Adipocyte (in vitro differentiated cells): ENCODE results near the gene CPNE5.

Experiments used
- DNase-seq: peaks from one replicate; pipeline ENCODE4 v3.0.0-alpha.2; 2015; ENCODE audit warnings: low read depth
- H3K27me3 ChIP-seq: replicated peaks from 2 replicates; pipeline ENCODE4 v1.7.0; 2013; ENCODE audit warnings: mild to moderate bottlenecking, low read length, moderate library complexity; ENCODE audit not compliant: control insufficient read depth, insufficient read depth
- H3K36me3 ChIP-seq: 2 replicates; pipeline ENCODE4 v1.7.0; 2013; ENCODE audit warnings: low read length, mild to moderate bottlenecking, moderate library complexity; ENCODE audit not compliant: control insufficient read depth, insufficient read depth, severe bottlenecking
- H3K4me1 ChIP-seq: 2 replicates; pipeline ENCODE4 v1.7.0; 2013; ENCODE audit warnings: mild to moderate bottlenecking, low read length, moderate library complexity; ENCODE audit not compliant: control insufficient read depth, insufficient read depth
- H3K4me3 ChIP-seq: 2 replicates; pipeline ENCODE4 v1.7.0; 2013; ENCODE audit warnings: mild to moderate bottlenecking, low read length, moderate library complexity
- H3K9ac ChIP-seq: 2 replicates; pipeline ENCODE4 v1.7.0; 2013; ENCODE audit warnings: mild to moderate bottlenecking, low read length, moderate library complexity
- H3K9me3 ChIP-seq: 2 replicates; pipeline ENCODE4 v1.7.0; 2013; ENCODE audit warnings: mild to moderate bottlenecking, low read length, moderate library complexity; ENCODE audit not compliant: control insufficient read depth

The CPNE5 gene

DNA sequence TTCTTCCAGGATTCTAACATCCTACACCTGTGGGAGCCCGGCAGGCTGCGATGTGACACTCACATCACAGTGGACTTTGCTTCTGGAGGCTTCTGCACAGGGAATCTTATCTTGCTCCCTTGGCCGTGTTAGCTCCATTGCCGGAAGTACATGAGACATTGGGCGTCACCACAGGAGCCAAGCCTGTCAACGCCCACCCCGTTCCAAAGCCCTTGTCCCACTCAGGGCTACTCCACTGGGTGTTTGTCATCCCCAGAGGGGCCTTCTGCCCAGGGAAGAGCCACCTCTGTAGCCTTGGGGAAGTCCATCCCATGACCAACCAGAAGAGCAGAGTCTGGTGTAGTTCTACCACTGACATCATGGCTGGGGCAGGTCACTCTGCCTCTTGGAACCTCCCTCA, 139.9 kb downstream of the CPNE5 start:
- H3K27me3 ChIP-seq, result no peaks in the 10 kb centered on the region
- H3K9me3 ChIP-seq, result peaks cover 4% of the 10 kb centered on the region
- no peak for DNase-seq
- H3K4me3 ChIP-seq, result no peak overlapping the region
- no peak overlapping the region for H3K9ac ChIP-seq
- H3K36me3 ChIP-seq, result no peaks in the 10 kb centered on the region
- no peaks in the 10 kb centered on the region for H3K4me1 ChIP-seq

DNA sequence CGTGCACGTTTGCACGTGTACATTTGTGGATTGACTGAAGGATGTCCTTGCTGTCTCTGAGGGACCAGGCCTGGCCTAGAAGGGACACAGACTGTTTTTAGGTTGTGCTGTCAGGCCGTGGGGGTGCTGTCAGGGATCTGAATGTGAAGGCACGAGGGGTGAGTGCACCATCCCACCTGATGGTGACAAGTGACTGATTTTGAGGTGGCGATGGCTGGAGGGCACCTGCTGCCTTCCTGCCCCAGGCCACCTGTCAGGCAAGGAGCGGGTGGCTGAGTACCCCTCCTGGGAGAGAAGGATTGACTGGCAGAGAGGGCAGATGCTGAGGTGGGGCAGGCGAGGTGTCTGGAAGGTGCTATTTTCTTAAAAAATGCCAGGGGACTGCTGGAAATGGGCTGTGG, 140.4 kb downstream of the CPNE5 start:
- Histone ChIP-seq H3K27me3 (no peaks in the 10 kb centered on the region), H3K4me3 (no peak overlapping the region)

GRCh38 chr6:36698196-36698595, 141.0 kb downstream of the CPNE5 start:
- H3K27me3 ChIP-seq, result no peaks in the 10 kb centered on the region
- H3K9ac ChIP-seq, result no peak overlapping the region
- no peak for DNase-seq
- no peaks in the 10 kb centered on the region for H3K36me3 ChIP-seq
- H3K9me3 ChIP-seq, result peaks cover 4% of the 10 kb centered on the region
- H3K4me1 ChIP-seq, result no peaks in the 10 kb centered on the region
- no peak overlapping the region for H3K4me3 ChIP-seq

More for the DNA sequence above, 140.4 kb downstream of the CPNE5 start:
- H3K9me3 ChIP-seq, result peaks cover 4% of the 10 kb centered on the region
- H3K36me3 ChIP-seq, result no peaks in the 10 kb centered on the region
- H3K9ac ChIP-seq, result no peak overlapping the region
- DNase-seq, result no peak
- no peaks in the 10 kb centered on the region for H3K4me1 ChIP-seq

DNA sequence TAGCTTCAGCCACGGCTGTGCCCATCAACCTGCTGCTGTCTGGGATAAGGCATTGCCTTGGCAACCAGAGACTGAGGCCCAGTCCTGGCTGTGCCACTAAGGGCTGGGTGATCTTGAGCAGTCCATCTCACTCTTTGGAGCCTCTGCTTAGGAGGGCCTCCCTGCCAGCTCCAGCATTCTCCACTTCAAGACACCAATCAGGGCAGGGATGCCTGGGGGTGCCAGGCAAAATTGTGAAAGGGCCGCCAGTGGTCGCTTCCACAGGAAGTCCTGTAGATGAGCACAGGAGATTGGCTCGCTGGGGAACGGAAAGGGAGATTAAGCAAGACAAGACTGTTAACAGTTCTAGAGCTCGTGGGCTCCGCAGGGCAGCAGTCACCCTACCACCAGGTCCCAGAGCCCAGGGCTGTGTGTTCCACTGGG, 141.8 kb downstream of the CPNE5 start, which contains the start of gene RAB44:
Gene RAB44, plus strand, starts transcription at position 346 of the 423 bp plus-strand sequence. CDS start 6,410 bp downstream, outside the sequence.
- no peak for DNase-seq

DNA sequence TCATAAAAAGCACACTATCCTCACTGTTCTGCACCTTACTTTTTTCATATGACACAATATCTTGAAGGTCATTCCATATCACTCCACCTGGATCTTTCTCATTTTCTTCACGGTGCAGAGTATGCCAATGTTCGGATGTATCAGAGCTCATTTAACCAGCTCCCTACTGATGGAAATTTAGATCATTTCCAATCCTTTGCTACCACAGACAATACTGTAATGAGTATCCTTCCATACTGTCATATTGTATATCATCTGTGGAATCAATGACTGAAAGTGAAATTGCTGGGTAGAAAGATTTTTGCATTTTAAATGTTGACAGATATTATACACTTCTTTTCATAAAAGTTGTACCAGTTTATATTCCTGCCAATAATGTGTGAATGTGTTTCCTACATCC, 143.8 kb downstream of the CPNE5 start:
- Histone ChIP-seq H3K4me3 (no peak overlapping the region), H3K9ac (no peak overlapping the region), H3K36me3 (no peaks in the 10 kb centered on the region), H3K4me1 (peaks cover 7% of the 10 kb centered on the region), H3K27me3 (no peaks in the 10 kb centered on the region), H3K9me3 (peaks cover 4% of the 10 kb centered on the region)
- DNase-seq, result no peak

More for the DNA sequence above, 141.8 kb downstream of the CPNE5 start, which contains the start of gene RAB44:
- Histone ChIP-seq H3K4me3 (no peak within 1 kb of the TSS), H3K9ac (no peak within 1 kb of the TSS), H3K27me3 (no peaks in the 10 kb centered on the region), H3K4me1 (peaks cover 5% of the 10 kb centered on the region), H3K36me3 (no peaks in the 10 kb centered on the region), H3K9me3 (peaks cover 4% of the 10 kb centered on the region)

DNA sequence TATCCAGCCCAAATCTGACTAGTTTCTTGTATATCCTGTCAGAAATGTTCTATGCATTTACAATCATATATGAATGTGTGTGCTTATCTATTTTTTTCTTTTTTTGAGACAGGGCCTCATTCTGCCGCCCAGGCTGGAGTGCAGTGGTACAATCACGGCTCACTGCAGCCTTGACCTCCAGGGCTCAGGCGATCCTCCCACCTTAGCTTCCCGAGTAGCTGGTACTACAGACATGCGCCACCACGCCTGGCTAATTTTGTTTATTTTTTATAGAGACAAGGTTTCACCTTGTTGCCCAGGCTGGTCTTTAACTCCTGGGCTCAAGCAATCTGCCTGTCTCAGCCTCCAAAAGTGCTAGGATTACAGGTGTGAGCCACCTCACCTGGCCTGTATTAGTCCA, 144.6 kb downstream of the CPNE5 start:
- no peaks in the 10 kb centered on the region for H3K27me3 ChIP-seq
- DNase-seq, result no peak
- peaks cover 7% of the 10 kb centered on the region for H3K4me1 ChIP-seq
- peaks cover 4% of the 10 kb centered on the region for H3K9me3 ChIP-seq
- no peak overlapping the region for H3K9ac ChIP-seq
- H3K36me3 ChIP-seq, result no peaks in the 10 kb centered on the region
- H3K4me3 ChIP-seq, result no peak overlapping the region

DNA sequence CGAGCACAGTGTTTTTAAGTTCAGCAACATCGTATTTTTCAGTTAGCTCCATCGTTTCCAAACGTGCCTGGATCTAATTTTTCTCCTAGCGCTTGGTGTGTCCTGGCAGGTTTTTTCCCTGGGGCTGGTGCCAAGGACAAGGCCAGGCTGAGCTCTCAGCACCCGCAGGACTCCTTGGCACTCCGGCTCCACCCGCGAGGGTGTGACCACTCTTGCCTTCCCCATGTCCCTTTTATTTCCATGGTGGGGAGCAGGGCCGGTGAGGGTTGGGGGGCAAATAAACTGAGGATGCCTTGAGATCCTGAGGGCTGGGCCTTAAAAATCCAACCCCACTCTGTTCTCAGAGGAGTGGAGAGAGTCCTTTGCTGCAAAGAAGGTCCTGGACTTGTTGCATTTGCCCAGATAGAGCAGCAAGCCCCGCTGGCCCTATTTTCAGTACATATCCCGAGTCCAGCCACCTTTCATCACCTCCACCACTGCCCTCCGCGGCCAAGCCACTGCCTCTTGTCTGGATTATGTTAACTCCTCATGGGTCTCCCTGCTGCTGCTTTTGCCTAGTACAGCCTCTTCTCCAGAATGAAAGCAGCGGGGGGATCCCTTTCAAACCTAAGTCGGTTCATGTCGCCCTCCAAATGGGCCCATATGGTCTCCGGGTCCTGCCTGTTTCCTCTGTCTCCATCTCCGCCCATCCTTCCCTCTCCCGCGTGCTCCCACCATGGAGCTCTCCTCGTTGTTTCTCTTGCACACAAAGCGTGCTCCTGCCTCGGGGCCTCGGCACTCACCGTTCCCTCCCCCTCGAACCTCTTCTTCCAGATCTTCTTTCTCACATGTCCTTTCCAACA, 146.2 kb downstream of the CPNE5 start:
- no peaks in the 10 kb centered on the region for H3K27me3 ChIP-seq
- DNase-seq, result no peak
- no peaks in the 10 kb centered on the region for H3K36me3 ChIP-seq
- H3K4me1 ChIP-seq, result peaks cover 7% of the 10 kb centered on the region
- no peak overlapping the region for H3K4me3 ChIP-seq
- H3K9ac ChIP-seq, result no peak overlapping the region
- peaks cover 4% of the 10 kb centered on the region for H3K9me3 ChIP-seq

GRCh38 chr6:36692220-36692619, 147.0 kb downstream of the CPNE5 start:
- peaks cover 6% of the 10 kb centered on the region for H3K36me3 ChIP-seq
- peaks cover 7% of the 10 kb centered on the region for H3K4me1 ChIP-seq
- DNase-seq, result no peak
- H3K27me3 ChIP-seq, result no peaks in the 10 kb centered on the region
- no peak overlapping the region for H3K4me3 ChIP-seq
- H3K9me3 ChIP-seq, result peaks cover 3% of the 10 kb centered on the region
- no peak overlapping the region for H3K9ac ChIP-seq

- Histone ChIP-seq H3K4me3 (no peak overlapping the region), H3K27me3 (no peaks in the 10 kb centered on the region), H3K36me3 (peaks cover 12% of the 10 kb centered on the region), H3K4me1 (peaks cover 7% of the 10 kb centered on the region), H3K9ac (no peak overlapping the region), H3K9me3 (no peaks in the 10 kb centered on the region)
- no peak for DNase-seq
These were observed 147.6 kb downstream of the CPNE5 start for GRCh38 chr6:36691612-36692011.

DNA sequence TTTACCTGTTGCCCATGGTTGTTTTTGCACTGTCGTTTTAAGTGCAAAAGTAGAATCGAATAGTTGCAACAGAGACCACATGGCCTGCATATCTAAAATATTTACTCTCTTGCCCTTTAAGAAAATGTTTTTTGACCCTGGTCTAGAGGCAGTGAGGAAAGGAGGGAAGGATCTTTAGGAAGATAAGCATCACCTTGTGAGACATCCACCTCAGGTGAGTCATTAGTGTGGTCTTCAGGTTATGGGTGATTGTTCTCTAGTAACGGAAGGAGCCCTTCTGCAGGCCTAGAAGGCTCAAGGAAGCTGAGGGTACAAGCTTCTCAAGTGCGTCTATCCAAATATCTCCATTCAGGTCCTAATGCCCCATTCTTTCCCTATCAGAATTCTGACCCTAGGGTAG, 148.2 kb downstream of the CPNE5 start:
- Histone ChIP-seq H3K4me3 (no peak overlapping the region), H3K9me3 (no peaks in the 10 kb centered on the region), H3K9ac (no peak overlapping the region), H3K27me3 (no peaks in the 10 kb centered on the region), H3K4me1 (peaks cover 7% of the 10 kb centered on the region), H3K36me3 (peaks cover 18% of the 10 kb centered on the region)
- DNase-seq, result no peak
